WERI-Rb-1 (cell line): ENCODE data around the gene CPZ.

ENCODE experiments used
- DNase-seq: peaks from one replicate; pipeline ENCODE4 v3.0.0-alpha.2; 2020
- H3K27ac ChIP-seq: fragments of 250-450 bp; sonication (Bioruptor Pico); 2 replicates; pipeline ENCODE4 v1.5.1; 2020; ENCODE audit warnings: mild to moderate bottlenecking, moderate library complexity
- H3K27me3 ChIP-seq: fragments of 250-450 bp; sonication (Bioruptor Pico); 2 replicates; pipeline ENCODE4 v1.5.1; 2021; ENCODE audit warnings: mild to moderate bottlenecking, low read depth, moderate library complexity; ENCODE audit not compliant: insufficient read depth, severe bottlenecking
- H3K36me3 ChIP-seq: fragments of 250-450 bp; sonication (Bioruptor Pico); 2 replicates; pipeline ENCODE4 v1.5.1; 2020; ENCODE audit warnings: mild to moderate bottlenecking, moderate library complexity
- H3K4me3 ChIP-seq: 2 replicates; pipeline ENCODE4 v1.5.1; 2011; ENCODE audit warnings: low read depth, mild to moderate bottlenecking, control low read depth, low read length
- H3K9me3 ChIP-seq: fragments of 250-450 bp; sonication (Bioruptor Pico); 2 replicates; pipeline ENCODE4 v1.5.1; 2021; ENCODE audit warnings: mild to moderate bottlenecking, moderate library complexity; ENCODE audit not compliant: severe bottlenecking
- TF ChIP-seq, protein P1 (sequence below): IDR thresholded peaks from 2 replicates; pipeline ENCODE4 v1.5.1; 2011; ENCODE audit warnings: low read depth, mild to moderate bottlenecking, control low read depth, inconsistent platforms, low read length

CPZ gene

DNA sequence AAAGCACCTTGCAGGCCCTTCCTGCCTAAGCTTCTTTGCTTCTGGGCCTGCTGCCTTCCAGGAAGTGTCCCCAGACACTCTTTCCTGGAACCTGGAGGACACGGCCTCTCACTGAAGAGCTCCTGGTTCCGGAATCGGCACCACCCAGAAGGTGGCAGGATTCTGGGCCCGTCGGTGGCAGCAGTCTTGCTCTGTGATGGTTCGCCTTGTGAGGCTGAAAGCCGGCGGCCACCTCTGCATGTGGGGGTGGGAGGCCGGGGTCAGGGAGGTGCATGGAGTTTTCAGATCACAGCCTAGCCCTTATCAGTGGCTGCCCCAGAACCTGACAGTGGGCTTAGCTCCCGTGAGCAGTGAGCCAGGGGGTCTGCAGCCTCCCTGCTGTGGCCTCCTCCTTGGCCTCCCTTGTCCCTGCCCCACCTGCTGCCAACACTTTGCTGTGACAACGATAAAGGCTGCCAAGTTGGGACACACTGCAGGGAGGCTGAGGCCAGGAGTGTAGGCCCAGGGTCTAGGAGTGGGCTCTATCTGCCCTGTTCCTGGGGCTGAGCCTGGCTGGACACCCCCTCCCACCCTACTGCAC is 43.1 kb upstream of the CPZ start:
- DNase-seq: no peak
- TF ChIP-seq, protein P1, sequence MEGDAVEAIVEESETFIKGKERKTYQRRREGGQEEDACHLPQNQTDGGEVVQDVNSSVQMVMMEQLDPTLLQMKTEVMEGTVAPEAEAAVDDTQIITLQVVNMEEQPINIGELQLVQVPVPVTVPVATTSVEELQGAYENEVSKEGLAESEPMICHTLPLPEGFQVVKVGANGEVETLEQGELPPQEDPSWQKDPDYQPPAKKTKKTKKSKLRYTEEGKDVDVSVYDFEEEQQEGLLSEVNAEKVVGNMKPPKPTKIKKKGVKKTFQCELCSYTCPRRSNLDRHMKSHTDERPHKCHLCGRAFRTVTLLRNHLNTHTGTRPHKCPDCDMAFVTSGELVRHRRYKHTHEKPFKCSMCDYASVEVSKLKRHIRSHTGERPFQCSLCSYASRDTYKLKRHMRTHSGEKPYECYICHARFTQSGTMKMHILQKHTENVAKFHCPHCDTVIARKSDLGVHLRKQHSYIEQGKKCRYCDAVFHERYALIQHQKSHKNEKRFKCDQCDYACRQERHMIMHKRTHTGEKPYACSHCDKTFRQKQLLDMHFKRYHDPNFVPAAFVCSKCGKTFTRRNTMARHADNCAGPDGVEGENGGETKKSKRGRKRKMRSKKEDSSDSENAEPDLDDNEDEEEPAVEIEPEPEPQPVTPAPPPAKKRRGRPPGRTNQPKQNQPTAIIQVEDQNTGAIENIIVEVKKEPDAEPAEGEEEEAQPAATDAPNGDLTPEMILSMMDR: no peak
- H3K27me3 ChIP-seq: no peaks in the 10 kb centered on the region

GRCh38 chr4:8550691-8551090 is 41.9 kb upstream of the CPZ start:
- DNase-seq: no peak
- Histone ChIP-seq H3K27ac (no peak overlapping the region), H3K27me3 (no peaks in the 10 kb centered on the region), H3K9me3 (no peaks in the 10 kb centered on the region), H3K36me3 (no peaks in the 10 kb centered on the region), H3K4me3 (no peak overlapping the region)
- TF ChIP-seq, protein P1: no peak

More for the DNA sequence above, 43.1 kb upstream of the CPZ start:
- no peak overlapping the region for H3K4me3 ChIP-seq
- no peaks in the 10 kb centered on the region for H3K36me3 ChIP-seq
- H3K27ac ChIP-seq: no peak overlapping the region
- no peaks in the 10 kb centered on the region for H3K9me3 ChIP-seq

GRCh38 chr4:8552024-8552423 is 40.5 kb upstream of the CPZ start:
- DNase-seq: no peak
- no peaks in the 10 kb centered on the region for H3K9me3 ChIP-seq
- H3K27ac ChIP-seq: no peak overlapping the region
- H3K36me3 ChIP-seq: no peaks in the 10 kb centered on the region
- TF ChIP-seq, protein P1: no peak
- no peaks in the 10 kb centered on the region for H3K27me3 ChIP-seq
- H3K4me3 ChIP-seq: no peak overlapping the region

GRCh38 chr4:8552581-8553205 is 39.9 kb upstream of the CPZ start:
- no peak overlapping the region for H3K27ac ChIP-seq
- no peak for DNase-seq
- no peak overlapping the region for H3K4me3 ChIP-seq
- no peaks in the 10 kb centered on the region for H3K9me3 ChIP-seq
- TF ChIP-seq, protein P1: no peak
- no peaks in the 10 kb centered on the region for H3K27me3 ChIP-seq
- H3K36me3 ChIP-seq: no peaks in the 10 kb centered on the region

- H3K27ac ChIP-seq: no peak overlapping the region
These were observed 39.3 kb upstream of the CPZ start for GRCh38 chr4:8553216-8553615.

More at GRCh38 chr4:8553216-8553615, 39.3 kb upstream of the CPZ start:
- H3K27me3 ChIP-seq: no peaks in the 10 kb centered on the region
- TF ChIP-seq, protein P1: no peak
- H3K36me3 ChIP-seq: no peaks in the 10 kb centered on the region
- DNase-seq: no peak
- no peaks in the 10 kb centered on the region for H3K9me3 ChIP-seq
- H3K4me3 ChIP-seq: no peak overlapping the region
